ENCODE measurements around the gene TJP1. TPM values are rescaled to one million over a fixed set of nuclear protein-coding genes. Genes with fewer than 3 reads are reported as not detected.

Gene TJP1
- 141 TPM for total RNA-seq

GRCh38 chr15:29822100-29822683 lies at the start of gene TJP1:
Gene TJP1 (minus strand): TSS chr15:29822468. CDS start chr15:29822028, 440 bp downstream.

Small RNAs within 50 kb of the gene (small RNA-seq; reads per million reads assigned to genes)
- not detected for gene HMGN2P5 (ENCODE audit: low replicate concordance)
